AG04449 (cell line): ENCODE measurements around the gene AFMID.
"Not testable (repeated sequence)": the region's sequence is repeated elsewhere in the genome, so short reads cannot be mapped to it uniquely, and the experiment has no call there.

Experiments
- CTCF ChIA-PET: fragments of 350-600 bp; formaldehyde crosslinking; extraction: SDS; loops from one replicate; lab custom pipeline; 2021; ENCODE audit warnings: antibody characterized with exemption; lab: Yijun Ruan, JAX
- POLR2A ChIA-PET: fragments of 400-600, 350-600 bp; formaldehyde crosslinking; extraction: SDS; loops from one replicate; lab custom pipeline; 2020; ENCODE audit warnings: antibody characterized with exemption, inconsistent platforms; lab: Yijun Ruan, JAX
- DNase-seq: peaks from one replicate; pipeline ENCODE4 v3.0.0-alpha.2; 2010; ENCODE audit warnings: low read depth, low spot score
- H3K4me3 ChIP-seq: 2 replicates; pipeline ENCODE4 v1.5.1; 2011; ENCODE audit warnings: low read depth, mild to moderate bottlenecking, control low read depth, low read length
- TF ChIP-seq, protein P1 (sequence below): IDR thresholded peaks from one replicate; pipeline ENCODE4 v1.5.1; 2011; ENCODE audit warnings: mild to moderate bottlenecking, moderate library complexity, low read length, control low read depth, inconsistent platforms; ENCODE audit not compliant: insufficient read depth; ENCODE audit errors: missing control alignments

AFMID gene

GRCh38 chr17:78168903-78169793, 18.0 kb upstream of the AFMID start:
- ChIA-PET CTCF (interaction anchor here (0.8 to 10.8 kb wide), 5 partner anchors 9 to 56 kb away, joined by 3 to 119 read pairs (median 4); partner anchors contain the start of genes AFMID and TK1), POLR2A (no interaction called here)
- no peak for DNase-seq
- peak overlapping the region; percentile 55 for H3K4me3 ChIP-seq
- TF ChIP-seq, protein P1, sequence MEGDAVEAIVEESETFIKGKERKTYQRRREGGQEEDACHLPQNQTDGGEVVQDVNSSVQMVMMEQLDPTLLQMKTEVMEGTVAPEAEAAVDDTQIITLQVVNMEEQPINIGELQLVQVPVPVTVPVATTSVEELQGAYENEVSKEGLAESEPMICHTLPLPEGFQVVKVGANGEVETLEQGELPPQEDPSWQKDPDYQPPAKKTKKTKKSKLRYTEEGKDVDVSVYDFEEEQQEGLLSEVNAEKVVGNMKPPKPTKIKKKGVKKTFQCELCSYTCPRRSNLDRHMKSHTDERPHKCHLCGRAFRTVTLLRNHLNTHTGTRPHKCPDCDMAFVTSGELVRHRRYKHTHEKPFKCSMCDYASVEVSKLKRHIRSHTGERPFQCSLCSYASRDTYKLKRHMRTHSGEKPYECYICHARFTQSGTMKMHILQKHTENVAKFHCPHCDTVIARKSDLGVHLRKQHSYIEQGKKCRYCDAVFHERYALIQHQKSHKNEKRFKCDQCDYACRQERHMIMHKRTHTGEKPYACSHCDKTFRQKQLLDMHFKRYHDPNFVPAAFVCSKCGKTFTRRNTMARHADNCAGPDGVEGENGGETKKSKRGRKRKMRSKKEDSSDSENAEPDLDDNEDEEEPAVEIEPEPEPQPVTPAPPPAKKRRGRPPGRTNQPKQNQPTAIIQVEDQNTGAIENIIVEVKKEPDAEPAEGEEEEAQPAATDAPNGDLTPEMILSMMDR = no peak

DNA sequence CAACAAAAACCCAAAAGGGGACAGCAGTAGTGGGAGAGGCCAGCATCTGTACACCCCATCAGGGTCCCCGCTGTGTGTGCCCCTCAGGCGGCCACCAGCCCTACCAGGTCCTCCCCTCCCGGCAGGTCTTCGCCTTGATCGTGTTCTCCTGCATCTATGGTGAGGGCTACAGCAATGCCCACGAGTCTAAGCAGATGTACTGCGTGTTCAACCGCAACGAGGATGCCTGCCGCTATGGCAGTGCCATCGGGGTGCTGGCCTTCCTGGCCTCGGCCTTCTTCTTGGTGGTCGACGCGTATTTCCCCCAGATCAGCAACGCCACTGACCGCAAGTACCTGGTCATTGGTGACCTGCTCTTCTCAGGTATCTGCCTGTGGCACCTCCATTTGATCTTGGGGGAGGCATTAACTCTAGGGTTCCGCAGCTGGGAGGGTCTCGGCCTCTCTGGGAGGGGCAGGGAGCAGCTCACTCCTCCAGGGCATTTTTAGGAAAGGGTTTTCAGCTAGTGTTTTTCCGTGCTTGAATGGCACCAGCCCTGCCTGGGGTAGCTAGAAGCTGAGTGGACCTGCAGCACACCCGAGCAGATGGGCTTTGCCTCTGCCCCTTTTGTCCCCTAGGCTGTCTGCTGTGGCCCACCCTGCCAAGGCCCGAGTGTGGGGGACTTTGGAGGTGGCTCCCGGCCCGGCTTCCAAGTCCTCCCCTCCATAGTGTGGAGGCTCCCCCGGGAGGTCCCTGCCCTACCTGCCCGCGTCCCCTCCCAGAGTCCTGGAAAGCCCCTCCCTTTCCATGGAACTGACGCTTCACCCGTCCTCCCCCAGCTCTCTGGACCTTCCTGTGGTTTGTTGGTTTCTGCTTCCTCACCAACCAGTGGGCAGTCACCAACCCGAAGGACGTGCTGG, 16.2 kb upstream of the AFMID start:
- H3K4me3 ChIP-seq = no peak overlapping the region
- POLR2A ChIA-PET = no interaction called here
- CTCF ChIA-PET = interaction anchor here (1.4 to 10.8 kb wide), 3 partner anchors 8 to 14 kb away, joined by 5 to 119 read pairs (median 13); partner anchors contain the start of genes AFMID and TK1
- DNase-seq = no peak
- TF ChIP-seq, protein P1 = no peak

DNA sequence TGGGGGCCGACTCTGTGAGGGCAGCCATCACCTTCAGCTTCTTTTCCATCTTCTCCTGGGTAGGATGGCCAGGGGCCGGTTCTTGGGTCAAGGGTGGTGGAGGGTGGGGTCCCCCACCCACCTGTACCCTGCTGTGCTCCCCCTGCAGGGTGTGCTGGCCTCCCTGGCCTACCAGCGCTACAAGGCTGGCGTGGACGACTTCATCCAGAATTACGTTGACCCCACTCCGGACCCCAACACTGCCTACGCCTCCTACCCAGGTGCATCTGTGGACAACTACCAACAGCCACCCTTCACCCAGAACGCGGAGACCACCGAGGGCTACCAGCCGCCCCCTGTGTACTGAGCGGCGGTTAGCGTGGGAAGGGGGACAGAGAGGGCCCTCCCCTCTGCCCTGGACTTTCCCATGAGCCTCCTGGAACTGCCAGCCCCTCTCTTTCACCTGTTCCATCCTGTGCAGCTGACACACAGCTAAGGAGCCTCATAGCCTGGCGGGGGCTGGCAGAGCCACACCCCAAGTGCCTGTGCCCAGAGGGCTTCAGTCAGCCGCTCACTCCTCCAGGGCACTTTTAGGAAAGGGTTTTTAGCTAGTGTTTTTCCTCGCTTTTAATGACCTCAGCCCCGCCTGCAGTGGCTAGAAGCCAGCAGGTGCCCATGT, 15.4 kb upstream of the AFMID start:
- CTCF ChIA-PET = interaction anchor here (1.4 to 10.8 kb wide), 2 partner anchors 9 to 14 kb away, joined by 5 to 119 read pairs; partner anchors contain the start of genes AFMID and TK1

DNA sequence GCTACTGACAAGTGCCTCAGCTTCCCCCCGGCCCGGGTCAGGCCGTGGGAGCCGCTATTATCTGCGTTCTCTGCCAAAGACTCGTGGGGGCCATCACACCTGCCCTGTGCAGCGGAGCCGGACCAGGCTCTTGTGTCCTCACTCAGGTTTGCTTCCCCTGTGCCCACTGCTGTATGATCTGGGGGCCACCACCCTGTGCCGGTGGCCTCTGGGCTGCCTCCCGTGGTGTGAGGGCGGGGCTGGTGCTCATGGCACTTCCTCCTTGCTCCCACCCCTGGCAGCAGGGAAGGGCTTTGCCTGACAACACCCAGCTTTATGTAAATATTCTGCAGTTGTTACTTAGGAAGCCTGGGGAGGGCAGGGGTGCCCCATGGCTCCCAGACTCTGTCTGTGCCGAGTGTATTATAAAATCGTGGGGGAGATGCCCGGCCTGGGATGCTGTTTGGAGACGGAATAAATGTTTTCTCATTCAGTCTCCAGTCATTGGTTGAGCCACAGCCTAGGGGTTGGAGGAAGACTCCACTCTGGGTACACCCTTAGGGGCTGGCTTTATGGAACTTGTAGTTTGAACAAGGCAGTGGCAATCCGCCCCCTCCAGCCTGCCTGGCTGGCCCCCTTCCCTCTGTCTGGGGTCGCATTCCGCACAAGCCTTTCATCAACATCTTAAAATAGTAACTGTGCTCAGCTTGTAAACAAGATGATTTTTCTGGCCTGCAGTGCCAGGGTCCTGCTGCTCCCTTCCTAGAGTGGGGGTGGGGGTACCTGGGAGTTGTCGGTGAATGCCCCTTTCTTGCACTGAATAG, 14.7 kb upstream of the AFMID start:
- CTCF ChIA-PET = interaction anchor here (1.5 to 10.8 kb wide), 2 partner anchors 13 to 154 kb away, joined by 3 to 119 read pairs; partner anchors contain the start of genes AFMID and TK1
- no peak for DNase-seq
- H3K4me3 ChIP-seq = no peak overlapping the region
- POLR2A ChIA-PET = no interaction called here
- TF ChIP-seq, protein P1 = no peak

More for the DNA sequence above, 15.4 kb upstream of the AFMID start:
- DNase-seq, H3K4me3 ChIP-seq, POLR2A ChIA-PET: not testable (repeated sequence)

DNA sequence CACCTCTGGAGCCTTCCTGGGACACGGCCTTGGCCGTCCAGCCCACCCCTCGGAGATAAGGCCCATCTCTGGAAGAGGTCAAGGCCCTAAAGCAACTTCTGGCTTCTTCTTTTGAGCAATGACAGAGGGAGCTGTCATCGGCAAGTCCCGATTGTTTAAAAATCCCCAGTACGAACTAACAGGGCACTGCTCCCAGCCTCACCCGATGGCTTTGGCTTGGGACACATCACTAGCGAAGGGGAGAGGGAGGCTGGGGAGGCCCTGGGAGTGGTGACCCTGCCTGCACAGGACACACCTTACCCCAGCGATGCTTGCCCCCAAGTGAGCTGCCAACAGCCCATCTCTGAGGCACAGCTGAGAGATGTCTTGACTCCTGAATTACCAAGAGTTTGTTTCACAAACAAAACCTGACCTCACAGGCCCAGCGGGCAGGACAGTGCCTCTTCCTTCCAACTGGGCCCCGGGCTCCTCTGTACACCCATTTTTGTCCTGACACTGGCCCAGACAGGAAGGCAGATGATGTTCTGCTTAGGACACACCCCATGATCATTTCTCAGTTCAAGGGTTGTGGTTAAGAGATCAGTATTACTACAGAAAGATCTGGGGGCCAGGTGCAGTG, 14.0 kb upstream of the AFMID start:
- H3K4me3 ChIP-seq = no peak overlapping the region
- POLR2A ChIA-PET = no interaction called here
- CTCF ChIA-PET = interaction anchor here (1.5 to 10.8 kb wide), 2 partner anchors 12 to 154 kb away, joined by 3 to 119 read pairs; partner anchors contain the start of genes AFMID and TK1
- TF ChIP-seq, protein P1 = no peak
- DNase-seq = no peak
